Stimulated activated CD4-positive, alpha-beta T cell treated with anti-CD3 and anti-CD28 coated beads, Interleukin-1b, Interleukin-23, amount 100 ng/mL, for 48 hours (primary cell): ENCODE measurements around the gene PCARE.
"Not testable (repeated sequence)": the region's sequence is repeated elsewhere in the genome, so short reads cannot be mapped to it uniquely, and the experiment has no call there.

ENCODE experiments used
- DNase-seq: peaks from one replicate; pipeline ENCODE4 v3.0.0-alpha.2; 2020

The PCARE gene

DNA sequence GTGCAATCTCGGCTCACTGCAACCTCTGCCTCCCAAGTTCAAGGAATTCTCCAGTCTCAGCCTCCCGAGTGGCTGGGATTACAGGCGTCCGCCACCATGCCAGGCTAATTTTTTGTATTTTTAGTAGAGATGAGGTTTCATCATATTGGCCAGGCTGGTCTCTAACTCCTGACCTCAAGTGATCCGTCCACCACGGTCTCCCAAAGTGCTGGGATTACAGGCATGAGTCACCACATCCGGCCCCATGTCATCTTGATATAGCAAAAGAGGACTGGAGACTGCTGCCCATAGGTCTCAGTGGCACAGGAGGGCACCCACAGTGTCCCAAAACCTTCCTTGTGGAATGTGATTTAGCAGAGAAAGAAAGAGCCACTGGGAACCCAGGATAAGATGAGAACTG is 16.0 kb upstream of the PCARE start:
- DNase-seq: not testable (repeated sequence)

DNA sequence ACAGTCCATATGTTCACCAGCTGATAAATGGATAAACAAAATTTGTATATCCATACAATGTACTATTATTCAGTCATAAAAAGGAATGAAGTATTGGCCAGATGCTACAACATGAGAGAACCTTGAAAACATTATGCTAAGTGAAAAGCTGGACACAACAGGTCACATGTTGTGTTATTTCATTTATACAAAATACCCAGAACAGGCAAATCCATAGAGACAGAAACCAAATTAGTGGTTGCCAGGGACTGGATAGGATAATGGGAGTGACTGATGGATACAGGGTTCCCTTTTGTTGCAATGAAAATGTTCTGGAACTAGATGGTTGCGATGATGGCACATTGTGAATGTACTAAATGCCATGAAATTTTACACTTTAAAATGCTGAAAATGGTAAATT is 10.2 kb upstream of the PCARE start:
- no peak for DNase-seq

DNA sequence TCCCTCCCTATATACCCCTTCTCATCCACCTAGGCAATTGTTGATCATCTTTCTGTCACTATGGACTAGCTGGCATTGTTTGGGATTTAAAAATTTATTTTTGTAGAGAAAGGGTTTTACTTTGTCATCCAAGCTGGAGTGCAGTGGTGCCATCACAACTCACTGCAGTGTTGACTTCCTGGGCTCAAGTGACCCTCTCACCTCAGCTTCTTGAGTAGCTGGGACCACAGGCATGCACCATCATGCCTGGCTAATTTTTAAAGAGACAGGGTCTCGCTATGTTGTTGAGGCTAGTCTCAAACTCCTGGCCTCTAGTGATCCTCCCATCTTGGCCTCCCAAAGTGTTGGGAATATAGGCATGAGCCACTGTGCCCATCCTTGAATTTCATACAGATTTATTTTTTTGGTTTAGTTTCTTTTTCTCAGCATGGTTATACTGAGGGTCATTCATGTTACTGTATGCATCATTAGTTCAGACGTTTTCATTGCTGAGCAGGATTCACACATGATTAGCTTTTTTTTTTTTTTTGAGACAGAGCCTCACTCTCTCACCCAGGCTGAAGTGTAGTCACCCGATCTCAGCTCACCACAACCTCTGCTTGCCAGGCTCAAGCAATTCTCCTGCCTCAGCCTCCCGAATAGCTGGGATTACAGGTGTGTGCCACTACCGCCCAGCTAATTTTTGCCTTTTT is 8.6 kb upstream of the PCARE start:
- no peak for DNase-seq

DNA sequence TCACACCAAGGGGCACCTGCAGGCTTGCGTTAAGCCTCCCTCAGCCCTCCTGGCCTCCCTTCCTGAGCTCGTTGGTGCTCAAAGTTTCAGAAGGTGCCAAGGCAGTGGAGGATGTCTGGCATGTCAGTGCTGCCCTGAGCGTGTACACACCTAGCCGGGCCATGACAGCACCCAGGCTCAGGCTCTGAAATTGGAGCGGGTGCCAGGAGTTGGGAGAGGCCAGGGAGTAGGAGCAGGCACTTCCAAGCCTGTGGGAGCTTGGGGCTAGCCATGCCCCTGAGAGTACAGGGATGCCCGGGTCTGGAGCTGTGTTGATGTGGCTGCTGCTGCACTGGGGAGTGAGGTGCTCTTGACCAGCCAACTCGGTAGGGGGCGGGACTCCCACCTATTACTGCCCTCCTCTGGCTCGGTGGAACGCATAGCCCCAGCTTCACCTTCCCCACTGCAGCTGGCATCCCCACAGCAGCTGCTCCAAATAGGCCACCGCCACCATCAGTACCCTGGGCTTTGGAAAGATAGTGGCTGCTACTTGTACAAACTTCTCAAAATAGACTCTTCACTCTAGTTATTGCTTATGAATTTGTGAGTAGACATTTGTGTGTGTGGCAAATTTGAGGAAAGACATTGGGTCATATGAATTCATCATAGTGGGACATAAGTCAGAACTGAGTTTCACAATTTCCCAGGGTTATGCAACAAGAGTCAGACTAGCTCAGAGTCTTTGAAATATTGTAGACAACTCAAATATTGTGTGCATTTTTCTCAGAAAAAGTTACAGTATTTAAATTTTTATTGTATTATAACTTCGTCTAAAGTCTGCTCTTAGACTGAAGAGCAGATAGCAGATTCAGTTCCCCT is 6.8 kb upstream of the PCARE start:
- no peak for DNase-seq

DNA sequence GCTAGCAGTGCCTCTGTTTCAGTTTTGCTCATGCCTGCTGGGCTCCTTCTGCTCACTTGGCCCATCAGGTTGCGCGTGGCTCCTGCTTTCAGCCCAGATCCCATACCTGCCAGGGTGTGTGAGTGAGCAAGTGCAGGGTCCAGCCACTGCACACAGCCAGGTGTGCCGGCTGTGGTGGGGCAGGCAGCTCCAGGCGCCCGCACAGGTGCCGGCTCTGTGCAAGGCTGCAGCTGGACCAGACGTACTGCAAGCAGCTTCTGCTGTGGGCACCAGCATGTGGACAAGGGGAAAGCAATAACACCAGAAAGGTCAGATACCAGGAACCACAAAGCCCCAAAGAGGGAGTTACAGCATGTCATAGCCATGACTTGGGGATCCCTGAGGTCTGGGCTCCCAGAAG is 5.6 kb upstream of the PCARE start:
- DNase-seq: no peak

DNA sequence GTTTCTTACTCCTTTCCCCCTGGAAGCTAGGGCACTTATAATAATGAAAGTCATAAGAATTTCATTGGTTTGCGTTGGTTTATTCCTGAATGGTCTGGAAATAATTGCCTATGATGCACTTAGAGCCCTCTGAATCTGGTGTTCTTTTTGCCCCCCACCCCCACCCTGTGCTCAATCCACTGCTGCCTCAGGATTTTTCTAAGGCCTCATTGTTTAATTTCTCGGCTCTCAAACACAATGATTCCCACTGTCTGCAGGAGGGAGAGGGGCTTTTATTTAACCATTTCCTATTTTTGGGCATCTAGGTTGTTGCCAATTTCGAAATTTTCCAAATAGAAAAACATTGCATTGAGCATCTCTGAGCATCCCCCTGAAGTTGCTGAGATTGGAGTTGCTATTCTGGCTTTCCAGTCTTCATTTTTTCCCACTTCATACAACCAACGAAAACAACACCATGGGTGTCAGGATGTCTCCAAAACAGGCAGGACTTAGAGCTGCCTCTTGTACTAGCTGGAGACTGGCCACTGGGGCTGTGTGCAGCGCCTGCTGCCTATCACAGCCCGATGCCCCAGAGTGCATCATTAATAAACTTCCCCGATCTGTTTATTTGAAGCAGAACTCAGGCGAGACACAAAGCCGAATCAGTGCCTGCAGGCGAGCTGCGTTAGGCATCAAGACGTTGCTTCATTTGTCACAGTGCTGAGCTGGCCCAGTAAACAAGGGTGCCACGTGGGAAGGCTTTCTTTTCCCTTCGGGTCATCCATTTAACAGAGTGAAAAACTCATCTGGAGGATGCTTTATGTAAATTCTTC is 1.8 kb upstream of the PCARE start:
- DNase-seq: no peak

DNA sequence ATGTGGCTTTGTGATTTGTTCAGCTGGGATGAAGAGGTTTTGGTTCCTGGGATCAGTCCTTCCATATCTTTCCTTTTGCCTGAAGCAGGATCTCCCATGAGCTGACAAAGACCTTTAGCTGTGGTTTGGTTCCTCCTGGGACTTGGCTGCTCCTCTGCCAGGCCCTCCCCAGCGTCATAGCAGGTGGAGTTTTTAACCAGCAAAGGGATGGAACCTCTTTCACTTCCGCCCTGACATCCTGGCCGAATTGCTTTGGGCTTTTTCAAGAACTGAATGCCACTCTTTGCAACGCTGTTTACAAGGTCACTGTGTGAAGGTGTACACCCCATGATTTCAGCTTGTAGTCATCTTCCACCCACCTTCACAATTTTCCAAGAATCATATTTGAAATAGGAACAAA is 390 bp downstream of the PCARE start:
- DNase-seq: no peak

DNA sequence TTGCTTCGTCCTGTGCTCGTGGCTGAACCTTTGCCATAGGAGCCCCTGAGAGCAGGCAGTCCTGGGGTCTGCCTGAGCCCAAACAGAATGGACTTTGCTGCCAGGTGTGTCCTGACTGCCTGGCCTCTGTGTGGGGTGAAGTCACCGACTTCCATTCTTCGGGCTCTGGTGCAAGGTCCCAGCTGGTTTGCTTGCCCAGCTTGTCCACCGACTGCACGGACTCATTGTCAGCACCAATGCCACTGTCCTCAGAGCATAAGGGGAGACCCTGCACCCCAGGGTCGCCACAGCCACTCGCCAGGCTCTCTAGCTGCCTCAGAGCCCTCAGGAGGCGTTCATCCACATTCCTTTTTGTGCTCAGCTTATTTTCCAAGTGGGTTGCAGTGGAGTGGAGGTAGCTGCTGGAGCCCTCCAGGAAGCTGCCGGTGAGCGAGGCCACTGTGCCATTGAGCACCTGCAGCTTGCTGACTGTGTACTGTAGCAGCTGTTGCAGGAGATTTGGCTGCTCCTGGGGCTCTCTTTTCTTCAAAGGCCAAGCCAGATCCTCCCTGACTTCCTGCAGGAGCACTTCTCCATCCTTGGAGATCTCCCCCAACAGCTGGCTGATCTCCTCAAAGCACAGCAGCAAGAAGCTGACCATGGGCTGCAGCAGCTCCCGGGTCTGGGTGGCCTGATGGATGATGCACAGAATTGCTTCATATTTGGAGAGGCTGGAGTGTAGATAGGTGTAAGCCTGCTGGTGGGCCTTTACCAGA is 1.2 kb downstream of the PCARE start:
- no peak for DNase-seq

DNA sequence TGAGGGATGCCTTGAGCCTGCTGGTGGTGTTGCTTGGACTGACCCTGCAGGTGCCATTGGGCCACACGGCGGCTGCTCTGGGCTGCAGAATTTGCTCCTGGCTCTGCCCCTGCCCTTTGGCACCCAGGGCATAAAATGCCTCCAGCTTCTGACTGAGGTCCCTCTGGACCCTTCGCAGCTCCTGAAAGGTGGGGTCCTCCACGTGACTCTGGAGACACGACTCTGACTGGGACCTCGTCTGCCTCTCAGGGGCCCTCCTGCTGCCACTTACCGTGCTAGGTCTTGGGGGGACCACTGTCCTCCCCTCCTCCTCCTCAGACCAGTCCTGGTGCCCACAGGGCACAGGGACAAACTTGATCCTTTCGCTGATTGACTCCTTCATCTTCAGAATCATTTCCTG is 2.1 kb downstream of the PCARE start:
- no peak for DNase-seq

DNA sequence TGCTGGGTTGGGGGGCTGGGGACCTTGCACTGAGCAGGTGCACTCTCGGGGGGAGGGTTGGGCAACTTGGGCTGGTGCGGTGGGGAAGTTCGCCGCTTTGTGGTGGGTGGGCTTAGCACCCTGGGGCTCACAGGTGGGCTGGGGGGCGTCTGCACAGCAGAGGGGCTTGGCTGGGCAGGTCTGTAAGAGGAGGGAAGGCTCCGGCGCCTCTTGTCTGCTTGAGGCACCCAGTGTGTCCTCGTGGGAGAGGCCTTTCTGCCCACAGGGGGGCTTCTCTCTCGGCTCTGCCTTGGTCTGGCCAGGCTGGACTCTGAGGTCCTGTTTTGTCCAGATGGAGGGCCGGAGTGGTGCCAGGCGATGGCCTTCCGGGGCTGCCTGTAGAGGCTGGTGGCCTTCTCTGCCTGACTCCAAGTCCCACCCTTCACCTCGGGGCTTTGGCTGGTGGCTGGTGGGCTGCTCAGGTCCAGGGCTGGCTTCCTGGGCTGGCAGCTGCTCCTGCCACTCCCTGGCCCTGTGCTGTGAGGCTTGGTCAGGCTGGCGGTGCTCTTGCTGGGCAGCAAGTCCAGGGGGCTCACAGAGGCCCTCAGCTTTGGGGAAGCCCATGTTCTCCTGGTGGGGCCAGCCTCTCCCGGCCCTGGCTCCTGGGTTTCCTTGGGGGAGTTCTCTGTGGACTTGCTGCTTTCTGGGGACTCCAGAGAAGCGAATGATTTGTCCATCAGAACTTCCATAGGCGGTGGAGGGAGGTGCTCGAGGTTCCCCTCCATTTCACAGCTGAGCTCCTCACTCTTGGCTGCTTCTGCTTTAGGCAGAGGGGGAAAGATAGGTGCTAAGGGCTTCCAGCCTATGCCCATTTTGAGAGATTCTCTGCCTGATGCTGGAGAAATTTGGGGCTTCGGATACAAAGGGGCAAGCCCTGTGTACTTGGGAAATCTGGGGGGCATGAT is 3.0 kb downstream of the PCARE start:
- no peak for DNase-seq

DNA sequence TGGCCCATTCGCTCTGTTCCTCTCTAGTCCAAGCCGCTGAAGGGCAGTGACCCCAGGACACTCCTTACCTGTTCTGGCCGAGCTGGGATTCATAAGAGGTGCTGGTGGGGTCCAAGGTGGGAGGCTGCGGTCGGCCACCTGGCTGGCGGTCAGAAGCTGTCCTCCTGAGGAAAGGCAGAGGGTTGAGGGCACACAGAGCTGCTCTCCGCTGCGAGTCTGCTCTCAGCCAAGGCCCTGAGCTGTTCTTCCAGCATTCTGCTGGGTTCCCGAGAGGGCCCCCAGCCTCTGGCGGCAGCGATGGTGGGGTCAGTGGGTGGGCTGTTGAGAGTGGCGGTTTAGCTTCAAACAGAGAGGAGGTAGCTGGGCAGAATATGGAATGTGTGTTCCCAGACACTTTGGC is 3.8 kb downstream of the PCARE start:
- DNase-seq: no peak

DNA sequence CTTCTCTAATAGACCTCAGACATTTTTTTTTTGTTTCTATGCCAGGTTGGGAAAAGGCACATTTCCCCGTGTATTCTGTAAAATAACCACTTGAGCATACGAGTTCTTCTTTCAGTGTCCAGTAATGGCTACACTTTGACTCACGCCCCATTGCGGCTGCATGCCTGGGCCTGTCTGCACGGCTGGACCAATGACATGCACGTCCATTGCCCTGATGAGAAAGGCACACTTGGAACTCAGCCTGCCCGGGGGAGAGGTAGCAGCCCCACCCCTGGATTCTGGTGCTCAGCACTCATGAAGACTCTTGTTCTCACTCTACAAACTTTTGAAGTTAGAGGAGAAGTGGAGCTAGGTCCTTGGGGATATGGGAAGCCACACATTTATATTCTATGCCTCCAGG is 5.8 kb downstream of the PCARE start:
- no peak for DNase-seq

DNA sequence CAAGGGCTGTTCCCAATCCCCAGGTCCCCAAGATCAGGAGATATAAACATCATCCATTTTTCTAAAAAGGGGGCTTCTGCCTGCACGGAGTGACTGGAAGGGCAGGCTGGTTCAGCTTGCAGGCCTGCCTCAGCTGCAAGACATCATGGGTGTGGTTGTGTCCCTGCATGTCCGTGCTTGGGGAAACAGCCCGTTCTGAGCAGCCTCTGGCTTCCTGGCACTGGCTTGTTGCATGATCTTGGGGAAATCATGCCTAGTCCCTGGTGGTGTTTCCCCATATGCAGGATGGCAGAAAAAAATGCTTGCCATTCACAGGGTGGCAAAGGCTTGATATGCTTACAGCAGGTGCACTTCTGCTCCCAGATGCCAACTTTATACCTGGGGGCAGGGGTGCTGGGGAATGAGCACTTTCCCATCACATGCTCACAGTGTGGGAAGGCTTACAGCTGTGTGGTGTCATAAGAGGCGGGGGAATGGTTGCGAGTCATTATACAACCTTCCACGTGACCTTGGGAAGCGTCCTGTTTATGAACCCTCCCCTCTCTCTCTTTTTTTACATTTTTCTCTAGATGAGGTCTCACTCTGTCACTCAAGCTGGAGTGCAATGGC is 7.2 kb downstream of the PCARE start:
- no peak for DNase-seq

DNA sequence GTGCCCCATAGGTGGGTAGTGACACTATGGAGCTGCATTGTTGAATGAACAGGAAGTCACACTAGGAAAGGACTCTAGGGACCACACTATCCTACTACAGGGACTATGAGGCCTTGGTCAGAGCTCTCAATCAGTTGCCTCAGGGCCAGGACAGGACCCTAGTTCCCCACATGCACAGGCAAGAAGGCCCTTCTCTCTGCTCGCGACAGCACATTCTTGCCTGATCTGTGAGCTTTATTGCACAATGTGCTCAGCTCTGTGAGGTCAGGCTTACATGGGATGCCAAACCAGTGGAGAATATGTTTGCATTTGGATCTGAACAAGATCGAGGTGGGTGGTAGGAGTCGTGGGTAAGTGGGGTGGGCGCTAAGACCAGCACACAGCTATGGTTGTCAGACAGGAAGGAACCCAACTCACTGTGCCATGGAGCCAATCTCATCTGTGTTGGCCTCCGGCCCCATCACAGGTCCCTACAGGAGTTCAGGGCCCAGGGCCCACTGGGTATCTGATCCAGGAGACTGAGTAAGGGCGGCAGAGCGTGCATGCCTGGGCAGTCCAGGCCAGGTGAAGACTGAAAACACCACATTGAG is 8.0 kb downstream of the PCARE start:
- no peak for DNase-seq

DNA sequence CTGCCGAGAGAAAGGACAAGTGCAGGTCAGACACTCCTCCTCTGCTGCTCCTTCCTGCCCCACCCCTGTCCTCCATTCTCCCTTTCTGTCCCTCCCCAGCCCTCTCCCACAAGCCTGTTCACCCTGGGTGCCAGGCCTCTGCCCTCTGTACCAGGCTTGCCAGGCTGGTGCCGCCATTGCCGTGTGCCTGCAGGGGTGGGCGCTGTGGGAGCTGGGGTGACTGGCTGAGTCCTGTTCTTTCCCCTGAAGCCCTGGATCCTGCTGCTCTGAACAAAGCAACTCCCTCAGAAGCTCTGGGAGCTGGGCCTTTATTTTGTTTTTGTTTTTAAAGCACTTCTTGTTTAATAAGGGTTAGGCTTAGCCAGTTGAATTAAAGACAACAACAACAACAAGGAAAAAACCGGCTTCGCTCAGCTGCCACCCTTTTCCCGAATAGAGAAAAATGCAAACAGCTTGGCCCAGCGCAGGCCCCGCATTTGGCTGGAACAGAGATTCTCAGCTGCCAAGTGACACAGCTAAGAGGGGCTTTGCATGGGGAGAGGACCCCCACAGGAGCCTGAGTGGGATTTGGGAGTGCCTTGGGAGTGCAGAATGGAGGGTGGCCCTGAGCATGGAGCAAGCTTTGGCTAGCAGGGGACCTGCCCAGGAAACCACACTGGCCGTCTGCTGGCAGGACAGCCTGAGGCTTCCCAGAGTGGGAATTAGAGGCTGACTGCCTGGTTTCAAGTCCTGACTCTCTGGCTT is 9.1 kb downstream of the PCARE start:
- no peak for DNase-seq

DNA sequence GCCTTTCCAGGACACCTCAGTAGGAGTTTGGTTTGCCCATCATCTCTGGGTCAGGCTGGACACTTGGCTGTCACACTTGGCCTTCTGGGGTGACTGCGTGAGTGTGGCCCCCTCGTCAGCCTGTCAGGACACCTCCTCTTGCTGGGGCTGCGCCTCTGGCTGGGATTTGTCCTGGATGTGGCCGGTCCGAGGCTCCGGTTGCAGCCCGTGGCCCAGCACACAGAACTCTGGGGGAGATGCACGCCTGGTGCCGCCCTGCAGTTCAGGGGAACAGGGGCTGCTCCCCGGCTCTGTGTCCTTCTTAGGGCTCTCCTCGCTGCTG is 9.6 kb downstream of the PCARE start:
- no peak for DNase-seq

DNA sequence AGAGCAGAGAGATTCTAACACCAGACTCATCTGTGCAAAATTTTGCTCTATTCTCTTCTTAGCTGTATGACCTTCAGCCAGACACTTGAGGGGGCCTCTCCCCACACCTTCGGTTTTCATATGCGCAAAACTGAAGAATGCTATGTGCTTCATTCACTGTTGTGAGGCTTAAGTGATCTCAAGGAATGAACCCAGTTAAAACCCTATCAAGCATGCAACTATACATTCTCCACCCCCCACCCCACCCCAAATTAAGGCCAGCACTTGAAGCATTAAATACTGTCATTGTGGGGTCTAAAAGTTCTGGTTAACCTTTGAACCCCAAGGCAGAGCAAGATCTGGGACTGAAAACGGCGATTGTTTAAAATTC is 10.0 kb downstream of the PCARE start:
- DNase-seq: no peak

DNA sequence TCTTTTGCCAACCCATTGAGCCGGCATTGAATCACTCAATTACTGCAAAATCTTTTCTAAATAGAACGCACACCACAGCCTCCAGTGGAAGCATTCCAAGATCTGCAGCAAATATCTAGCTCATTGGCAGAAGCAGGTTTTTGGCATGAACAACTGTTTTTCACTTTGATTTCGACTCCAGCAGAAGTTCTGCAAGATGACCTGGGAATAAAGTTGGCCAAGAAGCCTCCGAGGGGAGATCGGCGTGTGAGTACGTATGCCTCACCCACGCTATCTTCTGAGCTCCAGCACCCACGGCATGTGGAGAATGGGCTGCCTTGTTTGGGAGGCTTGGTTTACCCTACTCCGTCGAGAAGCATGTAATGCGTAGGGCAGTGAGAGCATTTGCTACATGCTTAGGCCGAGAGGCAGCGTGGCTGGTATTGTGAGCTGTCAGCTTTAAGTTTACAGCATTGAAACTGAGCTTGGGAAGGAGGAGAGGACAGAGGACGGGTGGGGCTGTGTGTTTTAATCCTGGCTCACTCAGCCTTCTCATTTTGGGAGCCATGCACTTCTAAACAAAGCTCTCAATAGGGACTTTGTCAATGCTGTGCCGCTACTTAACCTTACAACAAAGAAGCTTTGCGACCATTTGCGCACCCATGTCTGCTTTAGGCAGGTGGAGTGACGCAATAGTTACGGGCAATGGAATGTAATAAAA is 10.5 kb downstream of the PCARE start:
- no peak for DNase-seq

DNA sequence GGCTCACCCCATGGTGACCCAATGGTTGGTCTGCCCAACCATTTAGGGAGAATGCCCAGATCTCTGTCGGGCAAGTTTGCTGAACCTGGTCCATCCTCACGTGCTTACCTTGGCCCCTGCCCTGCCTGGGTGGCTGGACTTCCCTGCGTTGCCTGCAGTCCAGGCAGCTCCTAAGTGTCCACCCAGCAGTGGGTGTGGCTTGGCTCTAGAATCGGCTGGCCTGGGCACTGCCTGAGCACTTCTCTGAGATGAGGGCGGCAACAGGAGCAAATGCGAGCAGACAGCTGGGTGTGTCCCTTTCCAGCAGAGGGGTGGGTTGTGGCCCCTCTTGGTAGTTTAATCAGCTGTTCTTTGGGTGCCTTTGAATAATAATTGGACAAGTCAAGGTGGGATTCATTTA is 11.3 kb downstream of the PCARE start:
- no peak for DNase-seq

DNA sequence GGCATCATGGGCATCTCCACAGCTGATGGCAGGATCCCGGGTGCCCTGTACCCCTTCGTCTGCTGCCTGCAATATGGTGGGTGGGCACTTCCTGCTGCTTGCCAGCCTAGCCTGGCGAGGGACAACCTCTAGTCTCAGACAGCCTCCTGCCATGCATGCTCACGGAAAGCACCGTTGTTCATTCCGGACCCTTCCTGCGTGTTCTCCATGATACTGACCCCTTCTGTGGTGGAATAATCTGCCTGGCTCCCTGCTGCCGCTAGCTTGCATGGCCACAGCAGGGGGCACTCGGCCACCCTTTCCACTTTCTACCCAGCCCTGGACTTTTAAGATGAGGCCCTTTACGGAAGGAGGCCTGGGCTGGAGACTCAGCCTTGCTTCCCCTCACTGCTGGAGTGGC is 12.0 kb downstream of the PCARE start:
- no peak for DNase-seq
